Measurements from ENCODE around the gene PGAP1. TPM values are rescaled to one million over a fixed set of nuclear protein-coding genes. Genes with fewer than 3 reads are reported as not detected.

Gene PGAP1
- polyA plus RNA-seq, 1 of the 3 experiments (the other 2 are of a cell fraction) = 3.4 TPM

DNA sequence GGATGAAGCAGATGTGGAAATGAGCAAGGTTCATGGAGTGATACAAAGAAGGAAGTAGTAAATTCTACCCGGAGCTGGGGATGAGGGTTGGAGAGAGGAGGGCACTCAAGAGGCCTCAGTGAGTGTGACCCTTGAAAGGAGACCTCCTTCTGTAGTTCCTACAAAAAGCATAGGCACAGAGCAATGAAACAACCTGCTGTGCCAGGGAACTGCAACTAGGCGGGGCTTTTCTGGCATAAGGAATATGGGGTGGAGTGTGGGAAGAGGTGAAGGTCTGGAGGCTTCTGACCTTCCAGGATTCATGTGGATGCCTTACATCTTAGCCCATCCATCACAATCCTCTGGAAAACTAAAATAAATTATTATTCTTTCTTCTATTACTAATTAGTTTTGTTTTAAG is 25.5 kb upstream of the PGAP1 start:
- DNase-seq = no peak
- no peak overlapping the region for H3K9ac ChIP-seq
- H4K20me1 ChIP-seq (ENCODE audit: insufficient read depth) = no peaks in the 10 kb centered on the region
- ChIA-PET POLR2A (no interaction called here), CTCF (no interaction called here)
- no peaks in the 10 kb centered on the region for H3K27me3 ChIP-seq (ENCODE audit: insufficient read depth)
- H3K79me2 ChIP-seq (ENCODE audit: insufficient read depth) = no peaks in the 10 kb centered on the region
- no peaks in the 10 kb centered on the region for H3K9me2 ChIP-seq
- H3K9me3 ChIP-seq = no peaks in the 10 kb centered on the region
- TF ChIP-seq SMC3 (IDR thresholded peaks at IDR 0.05; ENCODE audit: low read depth, low read length) (no peak), USF1 (IDR thresholded peaks at IDR 0.05; ENCODE audit: borderline replicate concordance, low read depth) (no peak), TAF1 (IDR thresholded peaks at IDR 0.05; ENCODE audit: borderline replicate concordance, low read depth, low read length) (no peak), TEAD4 (IDR thresholded peaks at IDR 0.05; ENCODE audit: borderline replicate concordance, insufficient read depth) (no peak), RAD21 (IDR thresholded peaks at IDR 0.05; ENCODE audit: low read length) (no peak), YY1 (IDR thresholded peaks at IDR 0.05; ENCODE audit: low read depth) (no peak), NFIC (IDR thresholded peaks at IDR 0.05; ENCODE audit: borderline replicate concordance) (no peak), FOXJ3 (CRISPR knock-in tag; IDR thresholded peaks at IDR 0.05) (no peak), TCF12 (IDR thresholded peaks at IDR 0.05) (no peak), IRF3 (IDR thresholded peaks at IDR 0.05; ENCODE audit: low read depth, low read length) (no peak), MXI1 (IDR thresholded peaks at IDR 0.05; ENCODE audit: low read depth, low read length) (no peak), CHD2 (IDR thresholded peaks at IDR 0.05; ENCODE audit: low read length, partially characterized antibody) (no peak), GATA2 (CRISPR knock-in tag; IDR thresholded peaks at IDR 0.05) (no peak)
- TF ChIP-seq, protein P1, sequence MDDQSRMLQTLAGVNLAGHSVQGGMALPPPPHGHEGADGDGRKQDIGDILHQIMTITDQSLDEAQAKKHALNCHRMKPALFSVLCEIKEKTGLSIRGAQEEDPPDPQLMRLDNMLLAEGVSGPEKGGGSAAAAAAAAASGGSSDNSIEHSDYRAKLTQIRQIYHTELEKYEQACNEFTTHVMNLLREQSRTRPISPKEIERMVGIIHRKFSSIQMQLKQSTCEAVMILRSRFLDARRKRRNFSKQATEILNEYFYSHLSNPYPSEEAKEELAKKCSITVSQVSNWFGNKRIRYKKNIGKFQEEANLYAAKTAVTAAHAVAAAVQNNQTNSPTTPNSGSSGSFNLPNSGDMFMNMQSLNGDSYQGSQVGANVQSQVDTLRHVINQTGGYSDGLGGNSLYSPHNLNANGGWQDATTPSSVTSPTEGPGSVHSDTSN (IDR thresholded peaks at IDR 0.05) = no peak
- H3K27ac ChIP-seq (ENCODE audit: low read depth in 2 of 2, low read length in 1 of 2) = no peak overlapping the region
- no peaks in the 10 kb centered on the region for H3K36me3 ChIP-seq (replicated peaks in 1 of 2; ENCODE audit: control insufficient read depth in 1 of 2, insufficient read depth in 2 of 2, low read length in 1 of 2)
- no peaks in the 10 kb centered on the region for H3F3A ChIP-seq (replicated peaks; ENCODE audit: insufficient read depth)
- H3K4me2 ChIP-seq = no peak overlapping the region
- H2AFZ ChIP-seq (ENCODE audit: low read depth) = 0 out of 2 replicates have a peak overlapping the region, but pooled peaks have one; percentile 59
- no peaks in the 10 kb centered on the region for H3K4me1 ChIP-seq (ENCODE audit: control insufficient read depth in 1 of 2, insufficient read depth in 2 of 2, low read depth in 1 of 2, low read length in 1 of 2)
- no peak overlapping the region for H3K4me3 ChIP-seq (ENCODE audit: low read depth in 2 of 2, low read length in 1 of 2)
- WGBS (ENCODE audit: low lambda C conversion rate) = 80% methylated on average over 2 of the region's 2 CpGs

DNA sequence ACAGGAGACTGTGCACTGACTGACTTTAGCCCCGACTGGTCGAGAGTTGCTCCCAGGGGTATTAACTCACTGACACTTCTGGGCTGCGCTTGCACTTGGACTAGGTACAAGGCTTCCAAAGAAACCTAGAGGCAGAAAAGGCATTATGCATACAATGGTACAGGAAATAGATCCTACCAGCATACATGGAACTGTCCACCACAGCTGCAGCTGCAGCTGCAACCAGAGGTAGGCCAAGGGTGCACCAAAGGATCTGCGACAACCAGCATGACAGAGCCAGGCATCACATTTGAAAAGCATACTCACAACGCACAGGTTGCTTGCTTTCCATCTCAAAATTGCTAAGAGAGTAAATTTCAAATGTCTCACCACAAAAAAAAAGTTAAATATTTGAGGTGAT is 22.6 kb upstream of the PGAP1 start:
- 66% methylated on average over 3 of the region's 5 CpGs for WGBS (ENCODE audit: low lambda C conversion rate)

More for the DNA sequence above, 22.6 kb upstream of the PGAP1 start:
- no peak for DNase-seq
- ChIA-PET POLR2A (no interaction called here), CTCF (no interaction called here)
- Histone ChIP-seq H3K9me3 (no peaks in the 10 kb centered on the region), H3K36me3 (replicated peaks in 1 of 2; ENCODE audit: control insufficient read depth in 1 of 2, insufficient read depth in 2 of 2, low read length in 1 of 2) (no peaks in the 10 kb centered on the region), H2AFZ (ENCODE audit: low read depth) (no peak overlapping the region), H3K79me2 (ENCODE audit: insufficient read depth) (no peaks in the 10 kb centered on the region), H3K4me1 (ENCODE audit: control insufficient read depth in 1 of 2, insufficient read depth in 2 of 2, low read depth in 1 of 2, low read length in 1 of 2) (no peaks in the 10 kb centered on the region), H3K9me2 (peaks cover 3% of the 10 kb centered on the region; the same call in 1 of the 2 replicates), H3K9ac (no peak overlapping the region), H3K4me3 (ENCODE audit: low read depth in 2 of 2, low read length in 1 of 2) (no peak overlapping the region), H3K27me3 (ENCODE audit: insufficient read depth) (no peaks in the 10 kb centered on the region), H3F3A (replicated peaks; ENCODE audit: insufficient read depth) (no peaks in the 10 kb centered on the region), H4K20me1 (ENCODE audit: insufficient read depth) (no peaks in the 10 kb centered on the region), H3K4me2 (no peak overlapping the region), H3K27ac (ENCODE audit: low read depth in 2 of 2, low read length in 1 of 2) (no peak overlapping the region)
- no peak for TF ChIP-seq FOXM1 (IDR thresholded peaks at IDR 0.05; ENCODE audit: low read depth)
